GM18907 (cell line): ENCODE measurements around the gene EML1.
"Not testable (repeated sequence)": the region's sequence is repeated elsewhere in the genome, so short reads cannot be mapped to it uniquely, and the experiment has no call there.

Experiments
- ATAC-seq: cut with Tn5 transposase; IDR thresholded peaks from one replicate; pipeline ENCODE4 v1.9.1; 2021; ENCODE audit warnings: mild to moderate bottlenecking, moderate library complexity; ENCODE audit not compliant: unreplicated experiment

EML1 gene

GRCh38 chr14:99930420-99931274 is 137.4 kb downstream of the EML1 start:
- ATAC-seq, result peak; percentile 94

- ATAC-seq, result no peak
Measured at GRCh38 chr14:99931308-99931707, 138.1 kb downstream of the EML1 start.

GRCh38 chr14:99936056-99936455 is 142.8 kb downstream of the EML1 start:
- ATAC-seq, result no peak

- ATAC-seq, result peak; percentile 82
Measured at GRCh38 chr14:99936738-99937474, 143.7 kb downstream of the EML1 start.

- ATAC-seq, result peak; percentile 29
Measured at GRCh38 chr14:99937475-99938244, 144.4 kb downstream of the EML1 start.

GRCh38 chr14:99938376-99938775 is 145.2 kb downstream of the EML1 start:
- no peak for ATAC-seq

GRCh38 chr14:99938896-99939295 is 145.7 kb downstream of the EML1 start:
- ATAC-seq, result no peak

- ATAC-seq, result no peak
Measured at GRCh38 chr14:99939421-99939820, 146.2 kb downstream of the EML1 start.

- ATAC-seq, result no peak
Measured at GRCh38 chr14:99940064-99940463, 146.9 kb downstream of the EML1 start.

GRCh38 chr14:99941211-99941610 is 148.0 kb downstream of the EML1 start:
- no peak for ATAC-seq

GRCh38 chr14:99943620-99944019 is 150.4 kb downstream of the EML1 start:
- no peak for ATAC-seq

- no peak for ATAC-seq
Measured at GRCh38 chr14:99944241-99944651, 151.0 kb downstream of the EML1 start.

- ATAC-seq, result no peak
Measured at GRCh38 chr14:99945732-99946651, 152.8 kb downstream of the EML1 start.

- ATAC-seq, result peak; percentile 68
Measured at GRCh38 chr14:99946652-99947489, 153.7 kb downstream of the EML1 start.

- no peak for ATAC-seq
Measured at GRCh38 chr14:99947695-99948094, 154.5 kb downstream of the EML1 start.

- not testable (repeated sequence) for ATAC-seq
Measured at GRCh38 chr14:99949011-99949732, 156.0 kb downstream of the EML1 start.

- no peak for ATAC-seq
Measured at GRCh38 chr14:99950181-99950580, 157.0 kb downstream of the EML1 start.

GRCh38 chr14:99951085-99951484 is 157.9 kb downstream of the EML1 start:
- ATAC-seq, result no peak

GRCh38 chr14:99952039-99952438 is 158.8 kb downstream of the EML1 start:
- ATAC-seq, result no peak
